ENCODE results near the gene JPH3. TPM values are rescaled to one million over a fixed set of nuclear protein-coding genes. Genes with fewer than 3 reads are reported as not detected.

JPH3 gene
- total RNA-seq, 4 donors from 2014 or later, result 0.72 to 4.4 (median 1.1) TPM

DNA sequence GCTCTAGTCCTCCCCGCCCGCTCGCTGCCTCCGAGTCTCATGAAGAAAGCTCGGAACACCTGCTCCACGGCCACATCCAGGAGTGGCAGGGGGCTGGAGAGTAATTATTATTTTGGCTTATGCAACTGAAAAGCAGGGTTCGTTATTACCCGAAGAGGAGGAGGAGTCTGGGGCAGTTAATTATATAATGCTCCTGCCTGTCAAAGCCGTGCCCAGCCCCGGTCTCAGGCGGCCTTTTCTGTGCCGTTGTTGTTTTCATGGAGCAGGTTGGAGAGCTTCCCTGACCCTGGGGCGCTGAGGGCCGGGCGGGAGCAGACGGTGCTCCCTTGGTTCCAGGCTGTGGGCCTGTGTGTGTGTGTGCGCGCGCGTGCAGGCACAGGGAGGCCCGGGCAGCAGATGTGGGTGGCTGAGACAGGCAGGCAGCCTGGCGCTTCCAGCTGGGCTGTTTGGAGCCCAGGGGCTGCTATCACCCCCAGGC lies 2.4 kb downstream of the JPH3 start:
- Histone ChIP-seq H3K9me3 (peaks cover 0 to under 1% (median 0%) of the 10 kb centered on the region in 3 donors), H3K27me3 (peaks cover 84% of the 10 kb centered on the region), H3K4me3 (no peak overlapping the region), H3K4me1 (peaks cover 0 to 25% (median 0%) of the 10 kb centered on the region in 3 donors), H3K36me3 (no peaks in the 10 kb centered on the region), H3K27ac (no peak overlapping the region)
- ATAC-seq, result no peak
- TF ChIP-seq POLR2A (IDR thresholded peaks at IDR 0.05), result no peak
- no peak for TF ChIP-seq EP300 (IDR thresholded peaks at IDR 0.05)
- TF ChIP-seq POLR2AphosphoS5 (IDR thresholded peaks at IDR 0.05), result no peak
- TF ChIP-seq, protein P1, sequence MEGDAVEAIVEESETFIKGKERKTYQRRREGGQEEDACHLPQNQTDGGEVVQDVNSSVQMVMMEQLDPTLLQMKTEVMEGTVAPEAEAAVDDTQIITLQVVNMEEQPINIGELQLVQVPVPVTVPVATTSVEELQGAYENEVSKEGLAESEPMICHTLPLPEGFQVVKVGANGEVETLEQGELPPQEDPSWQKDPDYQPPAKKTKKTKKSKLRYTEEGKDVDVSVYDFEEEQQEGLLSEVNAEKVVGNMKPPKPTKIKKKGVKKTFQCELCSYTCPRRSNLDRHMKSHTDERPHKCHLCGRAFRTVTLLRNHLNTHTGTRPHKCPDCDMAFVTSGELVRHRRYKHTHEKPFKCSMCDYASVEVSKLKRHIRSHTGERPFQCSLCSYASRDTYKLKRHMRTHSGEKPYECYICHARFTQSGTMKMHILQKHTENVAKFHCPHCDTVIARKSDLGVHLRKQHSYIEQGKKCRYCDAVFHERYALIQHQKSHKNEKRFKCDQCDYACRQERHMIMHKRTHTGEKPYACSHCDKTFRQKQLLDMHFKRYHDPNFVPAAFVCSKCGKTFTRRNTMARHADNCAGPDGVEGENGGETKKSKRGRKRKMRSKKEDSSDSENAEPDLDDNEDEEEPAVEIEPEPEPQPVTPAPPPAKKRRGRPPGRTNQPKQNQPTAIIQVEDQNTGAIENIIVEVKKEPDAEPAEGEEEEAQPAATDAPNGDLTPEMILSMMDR (IDR thresholded peaks at IDR 0.05), result no peak
- WGBS, 2 donors (ENCODE audit: low coverage in 1 of 2), result 86% methylated on average over 7 of the region's 22 CpGs; no CpG with 5 or more reads in 1 of the 2 donors

DNA sequence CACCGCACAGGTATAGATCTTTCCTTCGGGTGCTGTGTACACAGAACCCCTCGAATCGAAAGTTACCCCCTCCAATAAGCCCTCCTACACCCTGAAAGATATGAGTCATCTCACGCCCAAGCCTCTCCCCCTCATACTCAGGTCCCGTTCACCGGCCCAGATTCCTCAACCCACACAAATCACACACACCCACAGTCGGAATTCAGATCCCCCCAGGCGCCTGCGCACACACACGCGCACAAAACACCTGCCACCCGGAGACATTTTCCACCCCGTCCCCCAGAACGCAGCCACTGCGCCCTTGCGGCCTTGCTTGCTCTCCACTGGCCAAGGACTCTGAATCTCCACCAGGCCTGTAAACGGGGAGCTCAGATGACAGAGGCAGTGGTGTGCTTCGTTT lies 4.9 kb downstream of the JPH3 start:
- H3K27me3 ChIP-seq, result peaks cover 79% of the 10 kb centered on the region
- ATAC-seq, result no peak
- TF ChIP-seq EP300 (IDR thresholded peaks at IDR 0.05) (no peak), POLR2A (IDR thresholded peaks at IDR 0.05) (no peak), POLR2AphosphoS5 (IDR thresholded peaks at IDR 0.05) (no peak)
- TF ChIP-seq, protein P1 (IDR thresholded peaks at IDR 0.05), result no peak
- 87% methylated on average over 10 to 16 of the region's 19 CpGs for WGBS, 2 donors (ENCODE audit: low coverage in 1 of 2)
- H3K4me3 ChIP-seq, result no peak overlapping the region
- H3K27ac ChIP-seq, result no peak overlapping the region
- peaks cover 0 to 17% (median 0%) of the 10 kb centered on the region in 3 donors for H3K4me1 ChIP-seq
- no peaks in the 10 kb centered on the region for H3K9me3 ChIP-seq
- H3K36me3 ChIP-seq, result no peaks in the 10 kb centered on the region

GRCh38 chr16:87607871-87608270 lies 5.6 kb downstream of the JPH3 start:
- Histone ChIP-seq H3K27me3 (peaks cover 78% of the 10 kb centered on the region), H3K27ac (no peak overlapping the region), H3K4me1 (peaks cover 0 to 14% (median 0%) of the 10 kb centered on the region in 3 donors), H3K36me3 (no peaks in the 10 kb centered on the region), H3K4me3 (no peak overlapping the region), H3K9me3 (no peaks in the 10 kb centered on the region)
- TF ChIP-seq POLR2A (IDR thresholded peaks at IDR 0.05) (no peak), POLR2AphosphoS5 (IDR thresholded peaks at IDR 0.05) (no peak), EP300 (IDR thresholded peaks at IDR 0.05) (no peak)
- TF ChIP-seq, protein P1 (IDR thresholded peaks at IDR 0.05), result no peak
- no peak for ATAC-seq
- WGBS, 2 donors (ENCODE audit: low coverage in 1 of 2), result 65 to 67% methylated on average over 10 of the region's 13 CpGs

DNA sequence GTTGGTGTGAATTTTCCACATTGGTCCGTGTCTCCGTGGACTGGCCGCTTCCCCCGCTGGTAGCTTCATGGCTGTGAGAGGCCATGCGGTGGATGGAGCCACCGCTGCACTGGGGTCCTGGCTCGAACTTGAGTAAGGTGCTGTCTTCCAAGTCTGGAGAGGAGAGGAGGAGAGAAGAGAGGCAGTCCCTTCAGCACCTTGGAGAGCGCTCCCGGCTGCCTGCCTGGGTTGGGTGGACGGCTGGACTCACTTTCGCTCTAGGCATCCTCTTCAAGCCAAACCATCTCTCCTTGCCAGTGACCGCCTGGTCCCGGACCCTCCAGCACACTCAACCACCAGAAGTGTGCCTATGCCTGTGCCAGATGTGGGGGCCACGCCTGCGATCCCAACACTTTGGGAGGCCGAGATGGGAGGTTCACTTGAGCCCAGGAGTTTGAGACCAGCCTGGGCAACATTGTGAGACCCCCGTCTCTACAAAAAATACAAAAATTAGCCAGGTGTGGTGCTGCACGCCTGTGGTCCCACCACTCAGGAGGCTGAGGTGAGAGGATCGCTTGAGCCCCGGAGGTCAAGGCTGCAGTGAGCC lies 6.2 kb downstream of the JPH3 start:
- H3K4me3 ChIP-seq, result no peak overlapping the region
- ATAC-seq, result no peak
- H3K9me3 ChIP-seq, result no peaks in the 10 kb centered on the region
- peaks cover 0 to 8% (median 0%) of the 10 kb centered on the region in 3 donors for H3K4me1 ChIP-seq
- no peak overlapping the region for H3K27ac ChIP-seq
- no peaks in the 10 kb centered on the region for H3K36me3 ChIP-seq
- H3K27me3 ChIP-seq, result peaks cover 71% of the 10 kb centered on the region
- TF ChIP-seq EP300 (IDR thresholded peaks at IDR 0.05), result no peak
- no peak for TF ChIP-seq POLR2AphosphoS5 (IDR thresholded peaks at IDR 0.05)
- TF ChIP-seq, protein P1 (IDR thresholded peaks at IDR 0.05), result no peak
- no peak for TF ChIP-seq POLR2A (IDR thresholded peaks at IDR 0.05)
- WGBS, 2 donors (ENCODE audit: low coverage in 1 of 2), result 90% methylated on average over 3 of the region's 20 CpGs; no CpG with 5 or more reads in 1 of the 2 donors

DNA sequence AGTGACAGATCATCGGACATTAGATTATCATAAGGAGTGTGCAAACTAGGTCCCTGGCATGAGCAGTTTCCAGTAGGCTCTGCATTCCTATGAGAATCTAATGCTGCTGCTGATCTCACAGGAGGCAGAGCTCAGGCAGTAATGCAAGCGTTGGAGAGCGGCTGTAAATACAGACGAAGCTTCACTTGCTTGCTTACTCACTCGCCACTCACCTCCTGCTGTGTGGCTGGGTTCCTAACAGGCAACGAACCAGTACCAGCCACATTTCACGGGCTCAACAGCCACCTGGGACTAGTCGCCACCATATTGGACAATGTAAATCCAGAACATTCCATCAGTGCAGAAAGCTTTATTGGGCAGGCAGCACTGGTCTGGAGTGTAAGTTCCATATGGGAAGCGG lies 7.7 kb downstream of the JPH3 start:
- 90 to 100% methylated on average over 2 of the region's 9 CpGs for WGBS, 2 donors (ENCODE audit: low coverage in 1 of 2)
- H3K4me3 ChIP-seq, result no peak overlapping the region
- no peaks in the 10 kb centered on the region for H3K4me1 ChIP-seq
- H3K36me3 ChIP-seq, result no peaks in the 10 kb centered on the region
- peaks cover 56% of the 10 kb centered on the region for H3K27me3 ChIP-seq
- TF ChIP-seq POLR2AphosphoS5 (IDR thresholded peaks at IDR 0.05) (no peak), POLR2A (IDR thresholded peaks at IDR 0.05) (no peak), EP300 (IDR thresholded peaks at IDR 0.05) (no peak)
- TF ChIP-seq, protein P1 (IDR thresholded peaks at IDR 0.05), result no peak
- H3K27ac ChIP-seq, result no peak overlapping the region
- no peaks in the 10 kb centered on the region for H3K9me3 ChIP-seq
- ATAC-seq, result no peak

All from gastroesophageal sphincter (tissue), 4 donors.